GM12878 (cell line): ENCODE results near the gene C20orf144. TPM values are rescaled to one million over a fixed set of nuclear protein-coding genes. Genes with fewer than 3 reads are reported as not detected.

Experiments
- ATAC-seq: fragments of 200-7000 bp; cut with Tn5 transposase; 3 replicates; pipeline ENCODE4 v1.9.1; 2020; ENCODE audit warnings: mild to moderate bottlenecking, moderate library complexity
- BruUV-seq: library from RNA; stranded (reverse); fragments of 400-500 nt; replicated peaks from 2 replicates; lab custom pipeline; 2021; lab: Mats Ljungman, UMichigan
- CTCF ChIA-PET: fragments of 300-600 bp; sonication (Branson Sonifier 250); formaldehyde crosslinking; extraction: SDS; loops from one replicate; lab custom pipeline; 2021; ENCODE audit warnings: inconsistent platforms; lab: Yijun Ruan, JAX
- POLR2A ChIA-PET: fragments of 350-600 bp; formaldehyde crosslinking; extraction: SDS; loops from one replicate; lab custom pipeline; 2021; ENCODE audit warnings: inconsistent platforms; lab: Charles Lee
- RAD21 ChIA-PET: fragments of 300-600 bp; sonication (Branson Sonifier 250); formaldehyde crosslinking; loops from one replicate; lab custom pipeline; 2023; ENCODE audit warnings: antibody characterized with exemption; ENCODE audit not compliant: unreplicated experiment; lab: Charles Lee
- SMC1A ChIA-PET: fragments of 300-600 bp; sonication (Branson Sonifier 250); formaldehyde crosslinking; loops from one replicate; lab custom pipeline; 2023; ENCODE audit not compliant: unreplicated experiment, uncharacterized antibody; lab: Charles Lee
- DNase-seq: peaks from one replicate; pipeline ENCODE4 v3.0.0-alpha.2; 2011; ENCODE audit warnings: low read depth, low spot score
- FAIRE-seq: peaks from 3 replicates; lab custom pipeline; 2011; peaks lifted over from hg19 to GRCh38; lab: Jason Lieb, UNC
- H2AFZ ChIP-seq: 2 replicates; pipeline ENCODE4 v1.6.0; 2011; ENCODE audit warnings: low read depth, low read length, control low read depth; ENCODE audit not compliant: control insufficient read depth
- H3K27ac ChIP-seq: 2 replicates; pipeline ENCODE4 v1.5.1; 2011; ENCODE audit warnings: control low read depth; ENCODE audit not compliant: control insufficient read depth, insufficient read depth
- H3K27me3 ChIP-seq, 2 experiments: replicated peaks in 1 of 2; 2 replicates each; pipeline versions ENCODE4 v1.6.0 to v1.6.1; 2011; ENCODE audit warnings: low read length in 1 of 2; ENCODE audit not compliant: control insufficient read depth in 2 of 2, insufficient read depth in 2 of 2
- H3K36me3 ChIP-seq, 2 experiments: 2 replicates each; pipeline ENCODE4 v1.5.1; 2011; ENCODE audit warnings: low read length in 1 of 2; ENCODE audit not compliant: control insufficient read depth in 2 of 2, insufficient read depth in 2 of 2
- H3K4me1 ChIP-seq: 2 replicates; pipeline ENCODE4 v1.6.1; 2011; ENCODE audit warnings: mild to moderate bottlenecking, low read length, moderate library complexity, mixed read lengths; ENCODE audit not compliant: control insufficient read depth, insufficient read depth
- H3K4me2 ChIP-seq: 2 replicates; pipeline ENCODE4 v1.6.0; 2011; ENCODE audit warnings: control low read depth; ENCODE audit not compliant: control insufficient read depth, insufficient read depth
- H3K4me3 ChIP-seq: fragments of 200-600 bp; sonication (generic); 2 replicates; pipeline ENCODE4 v1.5.1; 2016
- H3K79me2 ChIP-seq: 2 replicates; pipeline ENCODE4 v1.6.0; 2011; ENCODE audit warnings: low read length; ENCODE audit not compliant: control insufficient read depth, insufficient read depth
- H3K9ac ChIP-seq: 2 replicates; pipeline ENCODE4 v1.8.0; 2011; ENCODE audit warnings: low read length, control low read depth, mixed read lengths; ENCODE audit not compliant: control insufficient read depth, insufficient read depth
- H3K9me3 ChIP-seq: replicated peaks from 3 replicates; pipeline ENCODE4 v1.5.1; 2011; ENCODE audit warnings: mild to moderate bottlenecking, low read length; ENCODE audit not compliant: control insufficient read depth, insufficient read depth
- H4K20me1 ChIP-seq: 2 replicates; pipeline ENCODE4 v1.6.0; 2011; ENCODE audit not compliant: control insufficient read depth, insufficient read depth
- BRCA1 ChIP-seq: IDR thresholded peaks from 2 replicates; pipeline ENCODE4 v1.6.1; 2011; ENCODE audit warnings: low read depth, low read length, improper control_type of control experiment
- NFIC ChIP-seq: IDR thresholded peaks from 2 replicates; pipeline ENCODE4 v1.6.1; 2012; ENCODE audit warnings: low read depth, mild to moderate bottlenecking, inconsistent platforms, low read length, moderate library complexity
- RELA ChIP-seq: fragments of 450-650 bp; IDR thresholded peaks from 2 replicates; pipeline ENCODE4 v1.8.0; 2014; ENCODE audit warnings: borderline replicate concordance; ENCODE audit not compliant: partially characterized antibody
- WGBS: methylation state at CpG from one replicate; pipeline ENCODE4 v1.1.6; 2016; ENCODE audit warnings: low lambda C conversion rate; ENCODE audit not compliant: insufficient replicate concordance, insufficient coverage; ENCODE audit errors: missing lambda C conversion rate; 5-methylcytosine and 5-hydroxymethylcytosine counted together
- in situ Hi-C: fragments of 300-500 bp; cut with MboI; formaldehyde crosslinking; loops from 9 replicates; pipeline ENCODE4 v1.14.3; 2018; ENCODE audit warnings: mixed read lengths
- intact Hi-C: fragments of 100-400 bp; cut with micrococcal nuclease; formaldehyde crosslinking; loops from one replicate; pipeline ENCODE4 v1.14.2; 2022; ENCODE audit not compliant: unreplicated experiment
- polyA plus RNA-seq, 11 experiments: library from polyadenylated mRNA; depleted of rRNA in 4 of 11; unstranded in 6 of 11; stranded (reverse) in 5 of 11; fragments of >200 nt; fragmentation: Nextera tagmentation in 4 of 11; fragmentation: Illumina TruSeq in 1 of 11; extraction: Ambion mirVana in 4 of 11; extraction: Trizol in 1 of 11; gene quantifications; 1 replicate in 1 of 11; 2 replicates in 10 of 11; pipeline versions ENCODE4 v1.2.1 to v1.2.3, GENCODE V29; 2011 to 2016; ENCODE audit warnings: inconsistent platforms in 2 of 11, missing spikeins in 2 of 11, low read depth in 1 of 11
- total RNA-seq, 4 experiments: library from RNA; depleted of rRNA in 3 of 4; stranded (reverse); fragments of >200 nt in 3 of 4; fragmentation: Illumina TruSeq in 1 of 4; extraction: Trizol in 1 of 4; gene quantifications; 2 replicates each; pipeline versions ENCODE4 v1.2.1 to v1.2.3, GENCODE V29; 2013 to 2021
- TF ChIP-seq, protein P1 (sequence below): fragments of 450-650 bp; formaldehyde crosslinking; IDR thresholded peaks from 2 replicates; pipeline ENCODE4 v1.4.0; 2020; ENCODE audit warnings: mild to moderate bottlenecking, moderate library complexity

The C20orf144 gene
- total and polyA plus RNA-seq, 10 of the 15 experiments (the other 5 are each of a cell fraction or from before 2014, with no cell fraction given), result 0.04 to 0.62 (median 0.23) TPM; not detected in 2

- TF ChIP-seq, protein P1, sequence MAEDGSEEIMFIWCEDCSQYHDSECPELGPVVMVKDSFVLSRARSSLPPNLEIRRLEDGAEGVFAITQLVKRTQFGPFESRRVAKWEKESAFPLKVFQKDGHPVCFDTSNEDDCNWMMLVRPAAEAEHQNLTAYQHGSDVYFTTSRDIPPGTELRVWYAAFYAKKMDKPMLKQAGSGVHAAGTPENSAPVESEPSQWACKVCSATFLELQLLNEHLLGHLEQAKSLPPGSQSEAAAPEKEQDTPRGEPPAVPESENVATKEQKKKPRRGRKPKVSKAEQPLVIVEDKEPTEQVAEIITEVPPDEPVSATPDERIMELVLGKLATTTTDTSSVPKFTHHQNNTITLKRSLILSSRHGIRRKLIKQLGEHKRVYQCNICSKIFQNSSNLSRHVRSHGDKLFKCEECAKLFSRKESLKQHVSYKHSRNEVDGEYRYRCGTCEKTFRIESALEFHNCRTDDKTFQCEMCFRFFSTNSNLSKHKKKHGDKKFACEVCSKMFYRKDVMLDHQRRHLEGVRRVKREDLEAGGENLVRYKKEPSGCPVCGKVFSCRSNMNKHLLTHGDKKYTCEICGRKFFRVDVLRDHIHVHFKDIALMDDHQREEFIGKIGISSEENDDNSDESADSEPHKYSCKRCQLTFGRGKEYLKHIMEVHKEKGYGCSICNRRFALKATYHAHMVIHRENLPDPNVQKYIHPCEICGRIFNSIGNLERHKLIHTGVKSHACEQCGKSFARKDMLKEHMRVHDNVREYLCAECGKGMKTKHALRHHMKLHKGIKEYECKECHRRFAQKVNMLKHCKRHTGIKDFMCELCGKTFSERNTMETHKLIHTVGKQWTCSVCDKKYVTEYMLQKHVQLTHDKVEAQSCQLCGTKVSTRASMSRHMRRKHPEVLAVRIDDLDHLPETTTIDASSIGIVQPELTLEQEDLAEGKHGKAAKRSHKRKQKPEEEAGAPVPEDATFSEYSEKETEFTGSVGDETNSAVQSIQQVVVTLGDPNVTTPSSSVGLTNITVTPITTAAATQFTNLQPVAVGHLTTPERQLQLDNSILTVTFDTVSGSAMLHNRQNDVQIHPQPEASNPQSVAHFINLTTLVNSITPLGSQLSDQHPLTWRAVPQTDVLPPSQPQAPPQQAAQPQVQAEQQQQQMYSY (CRISPR knock-in tag), result no peak
- TF ChIP-seq RELA, result no peak
Measured at GRCh38 chr20:33704197-33704924, 42.2 kb downstream of the C20orf144 start (continued).

DNA sequence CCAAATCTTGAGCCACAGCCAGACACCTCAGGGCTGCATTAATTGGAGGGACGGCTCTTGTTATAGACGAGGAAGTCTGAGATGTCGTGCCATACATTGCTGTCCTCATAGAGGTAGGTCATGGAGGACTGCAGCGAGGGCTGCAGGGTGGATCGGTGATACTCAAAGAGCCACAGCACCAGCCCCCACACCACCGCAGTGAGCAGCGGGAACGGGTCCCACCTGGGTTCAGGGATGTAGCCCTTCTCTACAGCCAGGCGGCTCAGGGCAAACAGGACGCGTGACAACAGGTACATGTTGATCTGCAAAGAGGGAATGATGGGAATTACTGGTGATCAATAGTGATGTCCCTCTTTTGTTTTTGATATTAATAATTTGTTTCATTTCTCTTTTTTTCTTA, 45.5 kb downstream of the C20orf144 start:
- RAD21 ChIA-PET, result no interaction called here

More for the DNA sequence above, 45.5 kb downstream of the C20orf144 start:
- no peak overlapping the region for H3K27ac ChIP-seq
- no peak for FAIRE-seq
- no TSS peak for BruUV-seq
- SMC1A ChIA-PET, result no interaction called here
- POLR2A ChIA-PET, result no interaction called here
- 90% methylated on average over 11 of the region's 11 CpGs for whole genome bisulfite sequencing
- TF ChIP-seq BRCA1 (no peak), NFIC (no peak)
- TF ChIP-seq, all 136 proteins: peak for 0
- Histone ChIP-seq H2AFZ (no peak overlapping the region), H3K9me3 (no peaks in the 10 kb centered on the region), H3K9ac (no peak overlapping the region), H3K4me2 (no peak overlapping the region), H3K79me2 (no peaks in the 10 kb centered on the region), H3K27me3 (no peaks in the 10 kb centered on the region), H3K4me3 (no peak overlapping the region), H3K36me3 (0 out of 4 replicates have a peak, but pooled peaks cover 0 to 2% of the 10 kb centered on the region in 2 experiments), H3K4me1 (no peaks in the 10 kb centered on the region), H4K20me1 (no peaks in the 10 kb centered on the region)
- intact Hi-C loops (no loop called here), in situ Hi-C loops (no loop called here)
- no peak for ATAC-seq
- no peak for DNase-seq
- CTCF ChIA-PET, result no interaction called here
